Heart right ventricle (tissue), 16 donors: ENCODE data around the gene PNISR. TPM values are rescaled to one million over a fixed set of nuclear protein-coding genes. Genes with fewer than 3 reads are reported as not detected.

Source experiments
- ATAC-seq, 8 donors: fragments of 200-7000 bp; cut with Tn5 transposase; one replicate each; pipeline ENCODE4 v1.9.1; 2020; ENCODE audit warnings: mild to moderate bottlenecking in 8 of 8, moderate library complexity in 8 of 8, moderate number of reproducible peaks in 1 of 8
- DNase-seq, 2 donors: peaks; one replicate each; pipeline ENCODE4 v3.0.0-alpha.2; 2020
- H3K27ac ChIP-seq, 10 donors: fragments of 200-600 bp; sonication (generic) in 2 of 10; one replicate each; pipeline versions ENCODE4 v1.5.0 to v1.8.0; 2020 to 2022; ENCODE audit warnings: mild to moderate bottlenecking in 3 of 10
- H3K27me3 ChIP-seq, 7 donors: fragments of 200-600 bp; one replicate each; pipeline ENCODE4 v1.8.0; 2021 to 2022; ENCODE audit warnings: mild to moderate bottlenecking in 2 of 7
- H3K36me3 ChIP-seq, 9 donors: fragments of 200-600 bp; sonication (generic) in 1 of 9; one replicate each; pipeline versions ENCODE4 v1.5.0 to v1.8.0; 2020 to 2022; ENCODE audit warnings: mild to moderate bottlenecking in 2 of 9
- H3K4me1 ChIP-seq, 9 donors: fragments of 200-600 bp; sonication (generic) in 1 of 9; one replicate each; pipeline versions ENCODE4 v1.5.0 to v1.8.0; 2020 to 2022; ENCODE audit warnings: mild to moderate bottlenecking in 4 of 9
- H3K4me3 ChIP-seq, 10 donors: fragments of 200-600 bp; sonication (generic) in 2 of 10; one replicate each; pipeline versions ENCODE4 v1.5.0 to v1.8.0; 2020 to 2022; ENCODE audit warnings: mild to moderate bottlenecking in 7 of 10, moderate library complexity in 2 of 10
- H3K9me3 ChIP-seq, 11 donors: fragments of 200-600 bp in 10 of 11; sonication (generic) in 2 of 11; one replicate each; pipeline versions ENCODE4 v1.5.0 to v1.8.0; 2013 to 2022; ENCODE audit warnings: mild to moderate bottlenecking in 2 of 11, control low read depth in 1 of 11, moderate library complexity in 1 of 11
- CTCF ChIP-seq, 9 donors: fragments of 200-600 bp; sonication (generic) in 2 of 9; IDR thresholded peaks; one replicate each; pipeline versions ENCODE4 v1.5.0 to v1.8.0; 2021 to 2022; ENCODE audit warnings: antibody characterized with exemption in 9 of 9, mild to moderate bottlenecking in 5 of 9, moderate library complexity in 1 of 9
- WGBS, 2 donors: extraction: QIAGEN DNeasy Blood & Tissue Kit; methylation state at CpG; one replicate each; pipeline ENCODE4 v1.1.7; 2013; ENCODE audit warnings: inconsistent platforms in 1 of 2; 5-methylcytosine and 5-hydroxymethylcytosine counted together
- intact Hi-C, 10 donors: fragments of 100-400 bp; cut with DNase I; formaldehyde crosslinking; loops; one replicate each; pipeline versions ENCODE4 v1.11.1 to v1.14.2; 2022
- polyA plus RNA-seq, 2 donors: library from polyadenylated mRNA; stranded (reverse); fragments of 200-250 nt; gene quantifications; one replicate each; pipeline ENCODE4 v1.2.3, GENCODE V29; 2013
- total RNA-seq, 10 donors: library from RNA; stranded (reverse); fragmentation: NEBNext Ultra II Directional in 3 of 10; extraction: Animal tissue kit (Norgen Biotek cat#: 25700) in 3 of 10; gene quantifications; one replicate each; pipeline versions ENCODE4 v1.2.1 to v1.2.4, GENCODE V29; 2021 to 2023
- donor health status: Arrhythmogenic right ventricular cardiomyopathy.
- donor health status: ischemic (EF 13 %, LVEDD 7.1; RV severe dilation, severe dysfunction).
- donor health status: healthy with polysubstance abuse.
- donor health status: DM: no; HTN: yes; CAD: no.
- donor health status: DM: no; HTN: no; CAD: no.
- donor health status: ischemic (EF 25% LVEDD 6.9; RV normal size, moderate dysfunction).
- donor health status: ischemic (EF 25% LVEDD 5.7; RV mildly dilated, moderate dysfunction).
- donor health status: healthy.
- donor health status: DM: yes; HTN: yes; CAD: no.
- donor health status: Ischemic cardiomyopathy.
- donor health status: ischemic (EF 35%, LVEDD 5.7; RV mildly dilated, moderate dysfunction).
- donor health status: nonischemic (EF 11% LVEDD 7.7; RV severe dilation, severe dysfunction).
- donor health status: DM: yes; HTN: yes; CAD: no.
- donor health status: PGD.
- donor health status: ischemic (EF 29% LVEDD 5.4; RV normal size, mild dysfunction).
- donor health status: nonischemic (EF 23%, LVEDD 6.1; RV moderate dilation, normal function).

PNISR gene
- total and polyA plus RNA-seq, 12 donors = 17.8 to 105 (median 50.1) TPM

GRCh38 chr6:99353126-99353525 is 72.0 kb downstream of the PNISR start:
- H3K36me3 ChIP-seq = no peaks in the 10 kb centered on the region
- H3K4me1 ChIP-seq = peaks cover 0 to 12% (median 5%) of the 10 kb centered on the region in 9 donors
- no peaks in the 10 kb centered on the region for H3K9me3 ChIP-seq
- no peak overlapping the region for H3K4me3 ChIP-seq
- H3K27ac ChIP-seq = no peak overlapping the region
- 61 to 64% methylated on average over 9 of the region's 9 CpGs for whole genome bisulfite sequencing, 2 donors
- ATAC-seq (no peak), DNase-seq (no peak)
- intact Hi-C loops = no loop called here
- H3K27me3 ChIP-seq = peaks cover 0 to 71% (median 39%) of the 10 kb centered on the region in 7 donors
- no peak for TF ChIP-seq CTCF (IDR thresholded peaks at IDR 0.05)

- intact Hi-C loops = no loop called here
- DNase-seq (no peak), ATAC-seq (no peak)
- 29 to 35% methylated on average over 10 of the region's 10 CpGs for WGBS, 2 donors
- peaks cover 0 to 12% (median 5%) of the 10 kb centered on the region in 9 donors for H3K4me1 ChIP-seq
- H3K27ac ChIP-seq = no peak overlapping the region
- TF ChIP-seq CTCF (IDR thresholded peaks at IDR 0.05) = no peak
- H3K9me3 ChIP-seq = no peaks in the 10 kb centered on the region
- no peaks in the 10 kb centered on the region for H3K36me3 ChIP-seq
- H3K27me3 ChIP-seq = peaks cover 0 to 79% (median 42%) of the 10 kb centered on the region in 7 donors
- no peak overlapping the region for H3K4me3 ChIP-seq
These were observed 74.5 kb downstream of the PNISR start for GRCh38 chr6:99350573-99350972.

- H3K4me3 ChIP-seq = peak within 1 kb of the TSS; percentile 16 to 64 (median 56)
- peaks cover 0 to 91% (median 42%) of the 10 kb centered on the region in 7 donors for H3K27me3 ChIP-seq
- no peaks in the 10 kb centered on the region for H3K9me3 ChIP-seq
- intact Hi-C loops = no loop called here
- WGBS, 2 donors = 0 to 1% methylated on average over 62 to 93 of the region's 108 CpGs
- peak in 1 of 2 donors; percentile 10 for DNase-seq
- no peaks in the 10 kb centered on the region for H3K36me3 ChIP-seq
- peak in 6 of 8 donors; percentile 33 to 73 (median 52) for ATAC-seq
- H3K4me1 ChIP-seq = peaks cover 0 to 12% (median 5%) of the 10 kb centered on the region in 9 donors
- peak in 2 of 9 donors; percentile 10 to 31 for TF ChIP-seq CTCF (IDR thresholded peaks at IDR 0.05)
- peak within 1 kb of the TSS in 1 of 10 donors; percentile 36 for H3K27ac ChIP-seq
These were observed 75.7 kb downstream of the PNISR start, which contains the start of gene FAXC for GRCh38 chr6:99349171-99350141. TSS of gene FAXC (minus strand) at chr6:99349674. CDS start at chr6:99349372, 302 bp downstream.

GRCh38 chr6:99348288-99349170 is 76.6 kb downstream of the PNISR start:
- no peaks in the 10 kb centered on the region for H3K9me3 ChIP-seq
- H3K27ac ChIP-seq = no peak overlapping the region
- intact Hi-C loops = no loop called here
- WGBS, 2 donors = 48 to 52% methylated on average over 25 of the region's 25 CpGs
- ATAC-seq (no peak), DNase-seq (no peak)
- H3K27me3 ChIP-seq = peaks cover 0 to 94% (median 41%) of the 10 kb centered on the region in 7 donors
- peak overlapping the region in 9 of 10 donors; percentile 44 to 64 (median 56) for H3K4me3 ChIP-seq
- H3K4me1 ChIP-seq = peaks cover 0 to 12% (median 5%) of the 10 kb centered on the region in 9 donors
- TF ChIP-seq CTCF (IDR thresholded peaks at IDR 0.05) = no peak
- no peaks in the 10 kb centered on the region for H3K36me3 ChIP-seq
